GM21447 (cell line): ENCODE data around the gene ANTXRL.
"Not testable (repeated sequence)": the region's sequence is repeated elsewhere in the genome, so short reads cannot be mapped to it uniquely, and the experiment has no call there.

Experiments
- ATAC-seq: cut with Tn5 transposase; IDR thresholded peaks from one replicate; pipeline ENCODE4 v1.9.1; 2021; ENCODE audit not compliant: unreplicated experiment

Gene ANTXRL

DNA sequence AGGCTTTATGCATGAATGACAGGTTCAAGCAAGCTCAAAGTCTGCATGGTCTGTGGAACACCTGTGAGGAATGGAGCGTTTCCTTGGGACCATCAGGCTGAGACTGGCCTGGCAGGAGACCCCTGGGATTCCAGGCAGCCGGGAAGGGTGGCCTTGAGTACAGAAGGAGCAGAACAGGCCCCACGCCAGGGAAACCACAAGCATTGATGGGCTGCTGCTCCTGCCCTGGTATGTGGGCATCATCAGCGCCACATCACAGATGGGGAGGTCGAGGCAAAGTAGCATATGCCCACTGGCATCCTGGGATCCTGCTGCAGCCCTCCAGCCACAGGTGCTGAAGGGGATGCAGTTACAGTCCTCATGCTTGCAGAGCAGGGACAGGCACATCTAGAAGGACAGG lies 40.9 kb downstream of the ANTXRL start:
- no peak for ATAC-seq

DNA sequence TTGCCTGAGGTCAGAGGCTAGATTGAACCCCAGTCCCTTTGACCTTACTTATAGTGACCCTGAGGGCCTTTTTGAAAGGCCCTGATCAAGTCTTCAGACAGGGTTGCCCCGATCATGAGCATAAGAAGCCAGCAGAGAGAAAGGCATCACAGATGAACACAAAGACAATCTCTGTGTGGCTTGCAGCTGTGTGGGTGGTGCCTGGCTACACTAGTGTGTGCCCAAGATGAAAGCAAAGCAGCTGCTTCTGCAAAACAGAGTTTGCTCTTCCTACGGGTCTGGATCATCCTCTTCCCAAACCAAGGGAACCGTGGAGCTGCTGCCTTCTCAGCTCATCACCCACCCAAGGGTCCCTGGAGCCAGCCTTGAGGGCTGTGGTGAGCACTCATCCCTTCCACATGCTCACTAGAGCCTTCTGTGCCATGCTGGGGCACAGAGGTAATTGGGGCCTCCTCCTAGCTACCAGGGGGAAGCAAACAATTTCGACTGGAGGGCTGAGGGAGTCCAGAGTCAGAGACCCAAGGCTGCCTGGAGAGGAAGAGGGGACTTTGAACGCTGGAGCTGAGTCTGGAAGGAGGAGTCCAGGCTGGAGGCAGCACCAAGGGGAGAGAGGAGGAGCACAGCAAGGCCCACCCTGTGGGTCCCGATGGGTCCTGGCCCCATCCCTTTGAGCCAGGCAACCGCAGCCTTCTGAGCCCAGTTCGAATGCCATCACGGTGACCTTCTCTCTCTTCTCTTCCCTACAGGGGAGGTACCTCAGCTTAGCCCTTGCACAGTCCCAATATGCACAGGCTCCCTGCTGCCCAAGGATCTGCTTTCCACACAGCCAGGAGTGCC lies 42.3 kb downstream of the ANTXRL start:
- no peak for ATAC-seq

DNA sequence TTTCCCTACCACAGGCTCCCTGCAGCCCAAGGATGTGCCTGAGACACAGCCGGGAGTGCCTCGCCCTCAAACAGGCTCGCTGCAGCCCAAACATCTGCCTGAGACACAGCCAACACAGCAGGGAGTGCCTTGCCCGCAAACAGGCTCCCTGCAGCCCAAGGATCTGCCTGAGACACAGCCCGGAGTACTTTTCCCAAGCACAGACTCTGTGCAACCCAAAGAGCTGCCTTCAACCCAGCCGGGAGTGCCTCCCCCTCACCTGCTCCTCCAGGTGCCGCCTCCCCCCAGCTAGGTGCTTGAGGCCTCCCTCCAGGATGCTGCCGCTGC lies 42.9 kb downstream of the ANTXRL start:
- no peak for ATAC-seq

DNA sequence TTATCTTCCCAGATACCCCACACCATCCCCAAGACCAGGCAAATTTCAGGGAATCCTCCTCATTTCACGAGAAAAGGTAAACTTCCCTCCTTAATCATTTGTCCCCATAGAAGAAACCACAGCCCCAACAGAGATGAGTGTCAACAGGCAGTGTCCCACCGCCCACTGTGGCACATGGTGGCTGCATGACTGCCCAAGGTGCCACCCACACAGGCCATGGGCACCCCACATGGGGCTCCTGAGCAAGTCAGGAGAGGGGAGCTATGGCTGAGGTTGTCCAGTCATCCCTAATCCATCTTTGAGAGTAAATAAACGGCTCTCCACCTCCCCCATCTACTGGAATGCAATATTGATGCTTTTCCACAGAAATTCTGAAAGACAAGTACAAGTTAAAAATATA lies 44.1 kb downstream of the ANTXRL start:
- ATAC-seq: no peak

DNA sequence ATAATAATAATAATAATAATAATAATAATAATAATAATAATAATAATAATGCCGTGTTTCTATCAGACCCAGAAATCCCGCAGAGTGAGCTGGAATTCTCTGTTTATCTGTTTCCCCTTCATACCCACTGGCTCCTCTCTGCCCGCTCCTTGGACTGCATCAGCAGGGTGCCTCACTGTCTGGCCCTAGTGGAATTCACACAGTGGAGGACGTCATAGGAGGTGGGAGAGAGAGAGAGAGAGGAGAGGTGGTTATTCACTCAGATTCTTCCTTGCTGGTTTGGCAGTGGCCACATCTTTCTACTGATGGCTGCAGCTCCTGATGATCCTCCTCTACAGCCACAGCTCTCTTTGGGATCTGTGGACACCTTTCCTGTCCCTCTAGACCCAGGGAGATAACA lies 78.7 kb downstream of the ANTXRL start:
- not testable (repeated sequence) for ATAC-seq

DNA sequence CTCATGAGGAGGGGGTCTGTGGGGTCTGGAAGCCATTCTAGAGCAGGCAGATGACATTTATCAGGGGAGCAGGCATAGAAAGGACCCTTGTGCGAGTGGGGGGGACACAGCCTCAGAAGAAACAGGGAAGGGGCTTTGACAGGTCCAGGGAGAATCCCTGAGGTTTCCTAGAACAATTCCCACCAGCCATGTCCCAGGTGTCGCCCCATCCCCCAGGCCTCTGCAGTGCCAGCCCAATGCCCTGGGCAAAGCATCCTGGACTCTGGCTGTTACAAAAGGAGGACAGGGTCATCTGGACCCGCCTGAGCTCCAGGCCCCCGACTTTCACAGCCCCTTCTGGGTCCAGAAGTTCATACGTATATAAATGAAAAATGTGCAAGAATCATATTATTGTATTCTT lies 80.4 kb downstream of the ANTXRL start:
- not testable (repeated sequence) for ATAC-seq

DNA sequence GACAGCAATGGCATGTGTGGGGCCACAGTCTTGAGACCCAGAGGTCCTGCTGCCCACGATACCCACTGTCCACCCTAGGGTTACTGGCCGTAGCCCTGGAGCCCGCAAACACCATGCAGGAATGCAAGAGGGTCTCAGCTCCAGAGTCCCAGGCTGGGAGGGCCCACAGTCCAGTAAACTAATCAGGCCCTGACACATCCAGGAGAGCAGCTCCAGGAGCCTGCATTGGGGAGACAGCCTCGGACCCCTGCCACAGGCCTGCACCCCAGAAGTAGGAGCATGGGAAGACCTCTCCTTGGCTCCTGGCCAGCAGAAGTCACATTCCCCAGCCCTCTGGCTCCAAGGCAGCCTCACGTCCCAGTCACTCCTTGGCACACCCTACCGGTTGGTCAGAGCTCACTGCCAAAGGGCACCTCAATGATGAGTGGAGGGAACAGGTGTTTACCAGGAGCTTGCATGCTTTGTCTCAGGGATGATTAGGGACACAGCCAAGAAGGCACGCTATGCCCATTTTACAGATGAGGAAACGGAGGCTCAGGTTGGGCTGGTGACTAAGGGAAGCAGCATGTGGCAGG lies 81.0 kb downstream of the ANTXRL start:
- ATAC-seq: not testable (repeated sequence)

DNA sequence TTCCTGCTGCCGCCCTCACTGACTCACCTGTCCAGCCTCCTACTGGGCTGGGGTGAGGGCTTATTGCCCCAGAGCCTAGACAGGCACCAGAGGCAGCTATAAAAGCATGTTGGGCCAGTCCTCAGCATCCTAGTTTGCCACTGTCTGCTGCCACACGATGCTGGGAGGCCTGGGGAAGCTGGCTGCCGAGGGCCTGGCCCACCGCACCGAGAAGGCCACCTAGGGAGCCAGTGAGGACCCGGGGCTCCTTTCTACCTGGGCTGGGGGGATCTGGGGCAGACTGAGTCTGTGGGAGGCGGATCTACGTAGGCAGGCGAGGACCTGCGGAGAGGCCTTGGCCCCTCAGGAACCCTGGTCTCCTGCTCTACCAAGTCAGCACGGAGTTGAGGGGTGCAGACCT lies 82.2 kb downstream of the ANTXRL start:
- ATAC-seq: not testable (repeated sequence)

DNA sequence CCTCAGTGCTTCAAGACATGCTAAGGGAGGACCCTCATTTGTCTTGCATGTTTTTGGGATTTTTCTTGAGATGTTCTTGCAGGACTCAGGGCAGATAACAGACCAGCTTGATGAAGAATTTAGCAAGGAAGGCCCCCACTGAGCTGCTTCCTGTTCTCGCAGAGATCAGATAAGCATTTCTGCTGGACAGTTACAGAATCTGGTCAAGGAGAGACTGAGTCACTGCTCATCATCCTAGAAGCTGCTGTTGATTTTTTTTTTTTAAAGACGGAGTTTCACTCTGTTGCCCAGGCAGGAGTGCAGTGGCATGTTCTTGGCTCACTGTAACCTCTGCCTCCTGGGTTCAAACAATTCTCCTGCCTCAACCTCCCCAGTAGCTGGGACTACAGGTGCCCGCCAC lies 87.6 kb downstream of the ANTXRL start:
- ATAC-seq: not testable (repeated sequence)

DNA sequence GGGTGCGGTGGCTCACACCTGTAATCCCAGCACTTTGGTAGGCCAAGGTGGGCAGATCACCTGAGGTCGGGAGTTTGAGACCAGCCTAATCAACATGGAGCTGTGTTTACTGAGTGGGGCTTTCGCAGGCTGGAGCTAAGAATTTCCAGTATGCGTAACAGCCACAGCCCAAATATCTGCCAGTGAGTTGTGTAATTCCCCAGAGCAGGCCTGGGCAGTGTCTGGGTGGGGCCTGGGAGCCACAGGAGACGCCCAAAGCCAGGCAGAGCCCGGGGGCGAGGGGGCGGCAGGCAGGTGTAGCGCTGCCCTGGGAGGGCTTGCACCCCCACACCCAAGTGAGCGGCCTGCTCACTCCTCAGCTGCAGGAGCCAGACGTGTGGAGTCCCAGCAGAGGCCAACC lies 88.6 kb downstream of the ANTXRL start, which contains the start of gene ANXA8L1:
TSS of gene ANXA8L1 (plus strand) at position 371 of the 400 bp plus-strand sequence. CDS start 76 bp downstream, outside the sequence.
- ATAC-seq: not testable (repeated sequence)

DNA sequence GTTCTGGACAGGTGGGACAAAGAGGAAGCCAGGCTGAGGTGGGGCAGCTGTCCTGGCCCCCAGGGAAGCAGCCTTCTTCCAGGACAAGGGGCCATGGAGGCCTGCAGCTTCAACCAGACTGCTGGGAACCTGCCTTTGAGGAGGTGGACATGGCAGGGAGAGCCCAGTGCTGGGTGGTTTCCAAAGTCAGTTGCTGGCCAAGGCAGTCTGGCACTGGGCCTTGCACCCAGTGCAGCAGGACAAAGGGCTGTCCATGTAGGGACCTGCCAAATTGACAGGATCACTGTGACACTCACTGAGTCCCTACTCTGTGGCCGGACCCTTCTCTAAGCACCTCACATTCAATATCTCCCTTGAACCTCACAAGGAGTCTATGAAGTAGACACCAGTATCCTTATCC lies 90.2 kb downstream of the ANTXRL start:
- ATAC-seq: not testable (repeated sequence)

DNA sequence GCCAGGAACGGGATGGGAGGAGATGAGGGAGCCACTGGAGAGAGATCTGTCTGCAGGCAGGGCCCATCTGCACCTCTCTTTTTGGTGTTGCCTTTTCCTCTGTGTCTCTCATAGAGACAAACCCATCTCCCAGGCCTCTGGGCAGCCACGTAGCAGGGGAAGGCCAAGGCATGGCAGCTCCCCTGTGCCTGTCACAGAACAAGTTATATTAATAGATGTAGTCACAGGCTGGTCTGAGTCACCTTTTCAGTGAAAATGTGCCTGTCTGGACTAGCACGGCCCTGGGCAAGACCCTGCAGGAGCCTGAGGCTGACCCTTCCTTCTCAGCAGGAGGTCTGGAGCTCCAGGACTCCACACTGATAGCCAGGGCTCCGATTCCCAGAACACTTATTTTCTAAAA lies 90.9 kb downstream of the ANTXRL start:
- not testable (repeated sequence) for ATAC-seq

DNA sequence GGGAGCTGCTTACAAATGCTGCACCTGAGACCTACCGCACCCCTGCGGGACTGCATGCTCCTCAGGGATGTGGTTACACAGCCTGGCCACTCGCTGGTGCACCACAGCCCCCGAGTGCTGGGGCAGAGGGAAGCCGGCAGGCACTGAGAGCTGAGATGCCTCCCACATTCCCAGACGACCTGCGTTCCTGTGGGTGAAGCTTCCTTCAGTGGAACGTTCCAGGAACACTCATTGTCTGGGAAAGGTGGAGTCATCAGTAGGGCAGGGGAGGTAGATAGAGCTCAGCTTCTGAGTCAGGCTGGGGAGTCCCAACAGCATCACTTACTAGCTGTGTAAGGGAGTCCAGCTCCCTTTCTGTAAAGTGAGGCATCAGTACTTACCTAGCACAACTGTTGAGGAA lies 91.3 kb downstream of the ANTXRL start:
- ATAC-seq: not testable (repeated sequence)

DNA sequence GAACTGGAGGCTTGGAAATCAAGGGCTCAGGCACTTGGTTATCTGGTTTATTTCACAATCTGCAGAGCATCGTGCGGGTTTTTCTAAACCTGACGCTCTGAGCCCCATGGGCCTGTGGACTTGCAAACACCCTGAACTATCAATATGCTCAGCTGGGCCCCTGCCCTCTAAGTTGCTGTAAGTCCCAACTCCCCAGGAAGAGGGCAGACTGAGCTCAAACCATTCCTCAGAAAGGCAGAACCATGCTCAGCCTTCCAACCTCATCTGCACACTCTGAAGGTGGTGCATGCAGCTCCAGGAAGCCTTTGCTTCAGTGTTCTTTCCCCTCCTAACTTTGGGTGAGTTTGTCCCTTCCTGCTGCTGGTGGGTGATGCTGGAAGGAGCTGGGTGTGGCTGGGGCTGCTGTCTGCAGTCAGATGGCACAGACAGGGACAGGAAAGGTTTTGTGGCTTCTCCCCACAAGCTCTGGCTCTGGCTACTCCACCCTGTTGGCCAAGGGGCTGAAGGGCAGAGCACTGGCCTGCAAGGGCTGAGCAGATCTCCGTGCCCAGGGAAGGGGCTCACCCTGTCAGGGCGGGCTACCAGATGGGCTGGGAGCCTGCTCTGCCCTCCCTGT lies 92.5 kb downstream of the ANTXRL start:
- ATAC-seq: not testable (repeated sequence)
